Measurements from ENCODE around the gene LYZL4. TPM values are rescaled to one million over a fixed set of nuclear protein-coding genes. Genes with fewer than 3 reads are reported as not detected.

LYZL4 gene
- total RNA-seq, 1 donor from 2014 or later, result not detected

GRCh38 chr3:42349765-42350594 lies 60.4 kb downstream of the LYZL4 start:
- Mint-ChIP-seq H3K4me3 (no peak overlapping the region), H3K4me1 (no peaks in the 10 kb centered on the region), H3K36me3 (ENCODE audit: low read depth) (no peaks in the 10 kb centered on the region), H3K27me3 (peaks cover 8% of the 10 kb centered on the region), H3K9me3 (peaks cover 7% of the 10 kb centered on the region), H3K27ac (no peak overlapping the region)
- POLR2A ChIA-PET, result no interaction called here
- TF ChIP-seq, protein P1, sequence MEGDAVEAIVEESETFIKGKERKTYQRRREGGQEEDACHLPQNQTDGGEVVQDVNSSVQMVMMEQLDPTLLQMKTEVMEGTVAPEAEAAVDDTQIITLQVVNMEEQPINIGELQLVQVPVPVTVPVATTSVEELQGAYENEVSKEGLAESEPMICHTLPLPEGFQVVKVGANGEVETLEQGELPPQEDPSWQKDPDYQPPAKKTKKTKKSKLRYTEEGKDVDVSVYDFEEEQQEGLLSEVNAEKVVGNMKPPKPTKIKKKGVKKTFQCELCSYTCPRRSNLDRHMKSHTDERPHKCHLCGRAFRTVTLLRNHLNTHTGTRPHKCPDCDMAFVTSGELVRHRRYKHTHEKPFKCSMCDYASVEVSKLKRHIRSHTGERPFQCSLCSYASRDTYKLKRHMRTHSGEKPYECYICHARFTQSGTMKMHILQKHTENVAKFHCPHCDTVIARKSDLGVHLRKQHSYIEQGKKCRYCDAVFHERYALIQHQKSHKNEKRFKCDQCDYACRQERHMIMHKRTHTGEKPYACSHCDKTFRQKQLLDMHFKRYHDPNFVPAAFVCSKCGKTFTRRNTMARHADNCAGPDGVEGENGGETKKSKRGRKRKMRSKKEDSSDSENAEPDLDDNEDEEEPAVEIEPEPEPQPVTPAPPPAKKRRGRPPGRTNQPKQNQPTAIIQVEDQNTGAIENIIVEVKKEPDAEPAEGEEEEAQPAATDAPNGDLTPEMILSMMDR (IDR thresholded peaks at IDR 0.05), result no peak
- no peak for ATAC-seq (ENCODE audit: low read depth)
- no peak for DNase-seq
- CTCF ChIA-PET, result no interaction called here
- intact Hi-C loops (cut with micrococcal nuclease), result no loop called here

GRCh38 chr3:42347928-42348327 lies 62.5 kb downstream of the LYZL4 start:
- Mint-ChIP-seq H3K36me3 (ENCODE audit: low read depth) (no peaks in the 10 kb centered on the region), H3K9me3 (peaks cover 7% of the 10 kb centered on the region), H3K27ac (no peak overlapping the region), H3K4me1 (no peaks in the 10 kb centered on the region), H3K4me3 (no peak overlapping the region), H3K27me3 (peaks cover 3% of the 10 kb centered on the region)
- no peak for DNase-seq
- ChIA-PET POLR2A (no interaction called here), CTCF (no interaction called here)
- ATAC-seq (ENCODE audit: low read depth), result no peak
- TF ChIP-seq, protein P1 (IDR thresholded peaks at IDR 0.05), result no peak
- intact Hi-C loops (cut with micrococcal nuclease), result no loop called here

Other genes starting within 250 kb of the LYZL4 start
- gene CCK, start 144.4 kb downstream of the LYZL4 start, total RNA-seq, result not detected in 2 replicates
- 3.2 and 3.6 TPM in 2 replicates for gene VIPR1, start 92.0 kb upstream of the LYZL4 start, total RNA-seq
- gene SEC22C, start 171.4 kb upstream of the LYZL4 start, total RNA-seq, result 36.4 and 38.3 TPM in 2 replicates
- gene SS18L2, start 180.2 kb upstream of the LYZL4 start, total RNA-seq, result 57.0 and 61.3 TPM in 2 replicates
- 107 and 126 TPM in 2 replicates for gene NKTR, start 190.1 kb upstream of the LYZL4 start, total RNA-seq
- 0.88 and 1.1 TPM in 2 replicates for gene ZBTB47, start 243.1 kb upstream of the LYZL4 start, total RNA-seq

Measured in activated B cell treated with CpG ODN at 0.5 μM for 24 hours (primary cell).